HEK293T (cell line): Measurements from ENCODE around the gene KLHL5.
"Not testable (repeated sequence)": the region's sequence is repeated elsewhere in the genome, so short reads cannot be mapped to it uniquely, and the experiment has no call there.

ENCODE experiments used
- CTCF ChIA-PET: fragments of 350-600 bp; formaldehyde crosslinking; extraction: SDS; loops from one replicate; lab custom pipeline; 2021; ENCODE audit warnings: antibody characterized with exemption, inconsistent platforms; lab: Yijun Ruan, JAX
- POLR2A ChIA-PET: fragments of 350-600 bp; formaldehyde crosslinking; extraction: SDS; loops from one replicate; lab custom pipeline; 2020; ENCODE audit warnings: antibody characterized with exemption, inconsistent platforms; lab: Yijun Ruan, JAX
- DNase-seq: peaks from one replicate; pipeline ENCODE4 v3.0.0; 2012; ENCODE audit warnings: mixed read lengths; ENCODE audit errors: extremely low spot score
- ARNT ChIP-seq: fragments of 450-650 bp; IDR thresholded peaks from 2 replicates; pipeline ENCODE4 v1.6.1; 2017; ENCODE audit warnings: mild to moderate bottlenecking
- BHLHE40 ChIP-seq: fragments of 450-650 bp; IDR thresholded peaks from 2 replicates; pipeline ENCODE4 v1.6.1; 2016; ENCODE audit warnings: mild to moderate bottlenecking, moderate library complexity, borderline replicate concordance
- CTBP1 ChIP-seq: fragments of 450-650 bp; IDR thresholded peaks from 2 replicates; pipeline ENCODE4 v1.6.1; 2016; ENCODE audit warnings: borderline replicate concordance
- ELF4 ChIP-seq: fragments of 450-650 bp; IDR thresholded peaks from 2 replicates; pipeline ENCODE4 v1.6.1; 2017; ENCODE audit warnings: antibody characterized with exemption
- FOXA1 ChIP-seq: fragments of 450-650 bp; IDR thresholded peaks from 2 replicates; pipeline ENCODE4 v1.6.1; 2016; ENCODE audit warnings: mild to moderate bottlenecking
- FOXK2 ChIP-seq: fragments of 450-650 bp; IDR thresholded peaks from 2 replicates; pipeline ENCODE4 v1.6.1; 2016; ENCODE audit warnings: mild to moderate bottlenecking
- FOXM1 ChIP-seq: fragments of 450-650 bp; IDR thresholded peaks from 2 replicates; pipeline ENCODE4 v1.6.1; 2017; ENCODE audit warnings: mild to moderate bottlenecking, borderline replicate concordance
- HDGF ChIP-seq: fragments of 450-650 bp; IDR thresholded peaks from 2 replicates; pipeline ENCODE4 v1.6.1; 2017; ENCODE audit warnings: antibody characterized with exemption, borderline replicate concordance
- L3MBTL2 ChIP-seq: fragments of 450-650 bp; conservative IDR thresholded peaks from 2 replicates; pipeline ENCODE4 v1.6.1; 2016; ENCODE audit warnings: mild to moderate bottlenecking
- LEF1 ChIP-seq: fragments of 450-650 bp; IDR thresholded peaks from 2 replicates; pipeline ENCODE4 v1.6.1; 2017; ENCODE audit warnings: mild to moderate bottlenecking, borderline replicate concordance
- NFRKB ChIP-seq: fragments of 450-650 bp; IDR thresholded peaks from 2 replicates; pipeline ENCODE4 v1.6.1; 2016; ENCODE audit warnings: mild to moderate bottlenecking, moderate library complexity
- PKNOX1 ChIP-seq: fragments of 450-650 bp; IDR thresholded peaks from 2 replicates; pipeline ENCODE4 v1.6.1; 2016
- SP1 ChIP-seq: fragments of 450-650 bp; IDR thresholded peaks from 2 replicates; pipeline ENCODE4 v1.6.1; 2017
- SUZ12 ChIP-seq: fragments of 450-650 bp; IDR thresholded peaks from 2 replicates; pipeline ENCODE4 v1.6.1; 2016; ENCODE audit warnings: mild to moderate bottlenecking
- TARDBP ChIP-seq: fragments of 450-650 bp; IDR thresholded peaks from 2 replicates; pipeline ENCODE4 v1.6.1; 2016
- ZNF384 ChIP-seq: fragments of 450-650 bp; IDR thresholded peaks from 2 replicates; pipeline ENCODE4 v1.6.1; 2016

The KLHL5 gene

GRCh38 chr4:39023059-39023458, 39.0 kb upstream of the KLHL5 start:
- DNase-seq, result no peak
- TF ChIP-seq FOXA1 (no peak), PKNOX1 (no peak), BHLHE40 (no peak)
- CTCF ChIA-PET, result no interaction called here
- POLR2A ChIA-PET, result no interaction called here

GRCh38 chr4:39024311-39024865, 37.6 kb upstream of the KLHL5 start:
- TF ChIP-seq LEF1, result no peak
- no peak for TF ChIP-seq FOXM1
- DNase-seq, result no peak
- ChIA-PET CTCF (no interaction called here), POLR2A (no interaction called here)

GRCh38 chr4:39025552-39026085, 36.4 kb upstream of the KLHL5 start:
- ChIA-PET CTCF (no interaction called here), POLR2A (no interaction called here)
- no peak for DNase-seq
- TF ChIP-seq PKNOX1 (no peak), TARDBP (no peak), SUZ12 (no peak), HDGF (no peak), ZNF384 (no peak)

GRCh38 chr4:39026096-39026495, 35.9 kb upstream of the KLHL5 start:
- ChIA-PET CTCF (interaction anchor here (0.6 kb wide), 1 partner anchor 130 kb away, joined by 3 read pairs; no protein-coding TSS in a partner anchor), POLR2A (no interaction called here)
- DNase-seq, result no peak
- TF ChIP-seq CTBP1, result no peak

GRCh38 chr4:39029752-39030694, 32.0 kb upstream of the KLHL5 start:
- CTCF ChIA-PET, result no interaction called here
- POLR2A ChIA-PET, result interaction anchor here (0.9 kb wide), 1 partner anchor 14 kb away, joined by 3 read pairs; no protein-coding TSS in a partner anchor
- TF ChIP-seq ZNF384 (no peak), FOXM1 (no peak), HDGF (no peak), BHLHE40 (no peak)
- no peak for DNase-seq

GRCh38 chr4:39030725-39031124, 31.3 kb upstream of the KLHL5 start:
- TF ChIP-seq CTBP1 (no peak), BHLHE40 (no peak), FOXA1 (no peak), ZNF384 (no peak), L3MBTL2 (no peak)
- CTCF ChIA-PET, result no interaction called here
- POLR2A ChIA-PET, result interaction anchor here (0.9 kb wide), 1 partner anchor 13 kb away, joined by 3 read pairs; no protein-coding TSS in a partner anchor
- DNase-seq, result no peak

- DNase-seq, CTCF ChIA-PET, POLR2A ChIA-PET: not testable (repeated sequence)
Measured at GRCh38 chr4:39031590-39032020, 30.4 kb upstream of the KLHL5 start.

- TF ChIP-seq FOXK2 (no peak), L3MBTL2 (no peak), LEF1 (no peak), ZNF384 (no peak), BHLHE40 (no peak), SP1 (no peak), FOXM1 (no peak), HDGF (no peak), ARNT (no peak), ELF4 (no peak), FOXA1 (no peak), TARDBP (no peak), PKNOX1 (no peak), NFRKB (no peak), CTBP1 (no peak), SUZ12 (no peak)
- CTCF ChIA-PET, result no interaction called here
- no peak for DNase-seq
- POLR2A ChIA-PET, result no interaction called here
Measured at GRCh38 chr4:39032218-39033085, 29.6 kb upstream of the KLHL5 start, which contains the start of gene TMEM156. Gene TMEM156, minus strand, starts transcription at chr4:39032409. Its CDS starts 96 bp downstream, at chr4:39032313.
